Mucosa of descending colon (tissue), 3 donors: ENCODE results near the gene SYNDIG1. TPM values are rescaled to one million over a fixed set of nuclear protein-coding genes. Genes with fewer than 3 reads are reported as not detected.

Source experiments
- ATAC-seq: fragments of 200-7000 bp; cut with Tn5 transposase; one replicate; pipeline ENCODE4 v1.9.1; 2020; ENCODE audit warnings: mild to moderate bottlenecking, moderate library complexity
- DNase-seq, 3 donors: peaks; one replicate each; pipeline ENCODE4 v3.0.0-alpha.2; 2020
- H3K36me3 ChIP-seq: fragments of 200-600 bp; one replicate; pipeline ENCODE4 v1.8.0; 2021; ENCODE audit warnings: low read depth, mild to moderate bottlenecking
- H3K4me1 ChIP-seq: fragments of 200-600 bp; one replicate; pipeline ENCODE4 v1.8.0; 2021; ENCODE audit warnings: low read depth, mild to moderate bottlenecking
- H3K4me3 ChIP-seq: fragments of 200-600 bp; one replicate; pipeline ENCODE4 v1.8.0; 2021; ENCODE audit warnings: mild to moderate bottlenecking
- H3K9me3 ChIP-seq: fragments of 200-600 bp; one replicate; pipeline ENCODE4 v1.8.0; 2021; ENCODE audit warnings: mild to moderate bottlenecking
- CTCF ChIP-seq: fragments of 200-600 bp; IDR thresholded peaks from one replicate; pipeline ENCODE4 v1.8.0; 2022; ENCODE audit warnings: antibody characterized with exemption, mild to moderate bottlenecking
- intact Hi-C, 2 donors: fragments of 100-400 bp; cut with DNase I in 1 of 2; cut with micrococcal nuclease in 1 of 2; formaldehyde crosslinking; loops; one replicate each; pipeline versions ENCODE4 v1.11.0 to v1.11.1; 2022; cut with DNase I, micrococcal nuclease
- total RNA-seq, 3 donors: library from RNA; stranded (reverse); fragmentation: NEBNext Ultra II Directional in 2 of 3; extraction: Animal tissue kit (Norgen Biotek cat#: 25700) in 2 of 3; gene quantifications; one replicate each; pipeline versions ENCODE4 v1.2.1 to v1.2.4, GENCODE V29; 2021 to 2023
- donor health status: DM: no; HTN: no; CAD: no; lungs with moderate emphysema.
- donor health status: DM: no; HTN: no; CAD: no.
- donor health status: DM: no; HTN: yes; CAD: no.

The SYNDIG1 gene
- total RNA-seq, 3 donors from 2014 or later: 0.12 to 0.46 (median 0.35) TPM

- no peaks in the 10 kb centered on the region for H3K9me3 ChIP-seq
- no peaks in the 10 kb centered on the region for H3K4me1 ChIP-seq
- H3K36me3 ChIP-seq: no peaks in the 10 kb centered on the region
- DNase-seq: no peak
- intact Hi-C loops: no loop called here
- no peak overlapping the region for H3K4me3 ChIP-seq
- no peak for TF ChIP-seq CTCF
- no peak for ATAC-seq
These were observed 235.5 kb downstream of the SYNDIG1 start for GRCh38 chr20:24704899-24705298.

GRCh38 chr20:24705486-24705885, 236.1 kb downstream of the SYNDIG1 start:
- Histone ChIP-seq H3K4me3 (no peak overlapping the region), H3K36me3 (no peaks in the 10 kb centered on the region), H3K9me3 (no peaks in the 10 kb centered on the region), H3K4me1 (no peaks in the 10 kb centered on the region)
- ATAC-seq: no peak
- no peak for TF ChIP-seq CTCF
- no peak for DNase-seq
- intact Hi-C loops: no loop called here

- H3K9me3 ChIP-seq: no peaks in the 10 kb centered on the region
- intact Hi-C loops: no loop called here
- no peak for DNase-seq
These were observed 239.2 kb downstream of the SYNDIG1 start for GRCh38 chr20:24708411-24709295.

More at GRCh38 chr20:24708411-24709295, 239.2 kb downstream of the SYNDIG1 start:
- no peak overlapping the region for H3K4me3 ChIP-seq
- no peaks in the 10 kb centered on the region for H3K36me3 ChIP-seq
- no peaks in the 10 kb centered on the region for H3K4me1 ChIP-seq
- TF ChIP-seq CTCF: no peak
- ATAC-seq: no peak
